Esophagus squamous epithelium (tissue), 5 donors: ENCODE measurements around the gene PADI3. TPM values are rescaled to one million over a fixed set of nuclear protein-coding genes. Genes with fewer than 3 reads are reported as not detected.

ENCODE experiments used
- DNase-seq: peaks from one replicate; lab custom pipeline; 2025; lab: John Stamatoyannopoulos, UW
- H3K27ac ChIP-seq, 4 donors: fragments of 200-600 bp; sonication (generic); one replicate each; pipeline ENCODE4 v1.5.1; 2016 to 2019; ENCODE audit warnings: mild to moderate bottlenecking in 1 of 4
- H3K27me3 ChIP-seq, 4 donors: fragments of 200-600 bp; sonication (generic); 1 replicate in 3 of 4; 2 replicates in 1 of 4; pipeline versions ENCODE4 v1.5.1 to v1.6.0; 2017 to 2021; ENCODE audit warnings: antibody characterized with exemption in 1 of 4
- H3K36me3 ChIP-seq, 3 donors: fragments of 200-600 bp; sonication (generic); one replicate each; pipeline ENCODE4 v1.5.1; 2016 to 2019
- H3K4me1 ChIP-seq, 3 donors: fragments of 200-600 bp; sonication (generic); one replicate each; pipeline ENCODE4 v1.5.1; 2017 to 2019
- H3K4me3 ChIP-seq, 4 donors: fragments of 200-600 bp; sonication (generic); 1 replicate in 3 of 4; 2 replicates in 1 of 4; pipeline ENCODE4 v1.5.1; 2016 to 2019; ENCODE audit warnings: mild to moderate bottlenecking in 2 of 4, moderate library complexity in 1 of 4
- H3K9me3 ChIP-seq, 3 donors: fragments of 200-600 bp; sonication (generic); one replicate each; pipeline ENCODE4 v1.5.1; 2016 to 2019
- CTCF ChIP-seq, 6 experiments: fragments of 450-650 bp in 4 of 6; fragments of 200-600 bp in 2 of 6; sonication (generic) in 2 of 6; IDR thresholded peaks; one replicate each; pipeline ENCODE4 v1.5.1; 2016 to 2019; ENCODE audit warnings: antibody characterized with exemption in 6 of 6, mild to moderate bottlenecking in 4 of 6, moderate library complexity in 4 of 6
- POLR2A ChIP-seq, 4 donors: fragments of 450-650 bp; IDR thresholded peaks; one replicate each; pipeline ENCODE4 v1.6.1; 2017; ENCODE audit warnings: antibody characterized with exemption in 4 of 4, mild to moderate bottlenecking in 4 of 4, moderate library complexity in 3 of 4
- WGBS, 2 donors: methylation state at CpG; one replicate each; pipeline ENCODE4 v1.1.5; 2018; 5-methylcytosine and 5-hydroxymethylcytosine counted together
- intact Hi-C: fragments of 100-400 bp; cut with DNase I; formaldehyde crosslinking; loops from one replicate; pipeline ENCODE4 v1.15.0; 2022
- total RNA-seq, 4 donors: library from RNA; depleted of rRNA; stranded (reverse); fragments of >200 nt; gene quantifications; one replicate each; pipeline ENCODE4 v1.1.0, GENCODE V29; 2016
- donor health status: DM: yes; HTN: yes; CAD: no.

The PADI3 gene
- total RNA-seq, 4 donors from 2014 or later: 0.64 to 9.9 (median 2.3) TPM

- no peak for DNase-seq
- no peaks in the 10 kb centered on the region for H3K36me3 ChIP-seq
- intact Hi-C loops: no loop called here
- no peak for TF ChIP-seq POLR2A (IDR thresholded peaks at IDR 0.05)
- no peak for TF ChIP-seq CTCF (IDR thresholded peaks at IDR 0.05)
- peaks cover 7 to 69% (median 11%) of the 10 kb centered on the region in 3 donors for H3K4me1 ChIP-seq
- no peak overlapping the region for H3K4me3 ChIP-seq
- H3K27me3 ChIP-seq: peaks cover 0 to 34% (median 0%) of the 10 kb centered on the region in 4 donors
- H3K27ac ChIP-seq: peak overlapping the region in 3 of 4 donors; percentile 13 to 57 (median 34)
- H3K9me3 ChIP-seq: no peaks in the 10 kb centered on the region
- 26 to 45% methylated on average over 7 of the region's 7 CpGs for whole genome bisulfite sequencing, 2 donors
Observed at GRCh38 chr1:17292299-17293160, 43.6 kb downstream of the PADI3 start.

- no peaks in the 10 kb centered on the region for H3K36me3 ChIP-seq
- H3K4me3 ChIP-seq: no peak overlapping the region
- H3K27me3 ChIP-seq: peaks cover 0 to 22% (median 0%) of the 10 kb centered on the region in 4 donors
- no peak overlapping the region for H3K27ac ChIP-seq
- DNase-seq: no peak
- TF ChIP-seq POLR2A (IDR thresholded peaks at IDR 0.05) (no peak), CTCF (IDR thresholded peaks at IDR 0.05) (no peak)
- WGBS, 2 donors: 59 to 72% methylated on average over 10 to 13 of the region's 14 CpGs
- intact Hi-C loops: no loop called here
- H3K4me1 ChIP-seq: peaks cover 5 to 70% (median 8%) of the 10 kb centered on the region in 3 donors
- H3K9me3 ChIP-seq: no peaks in the 10 kb centered on the region
Observed at GRCh38 chr1:17293681-17294425, 45.0 kb downstream of the PADI3 start.

- no peak for TF ChIP-seq CTCF (IDR thresholded peaks at IDR 0.05)
- no peak for TF ChIP-seq POLR2A (IDR thresholded peaks at IDR 0.05)
- Histone ChIP-seq H3K4me3 (no peak overlapping the region), H3K27ac (no peak overlapping the region), H3K27me3 (peaks cover 0 to 13% (median 0%) of the 10 kb centered on the region in 4 donors), H3K4me1 (peaks cover 0 to 70% (median 5%) of the 10 kb centered on the region in 3 donors), H3K36me3 (no peaks in the 10 kb centered on the region), H3K9me3 (no peaks in the 10 kb centered on the region)
- 39 to 48% methylated on average over 4 of the region's 4 CpGs for WGBS, 2 donors
- DNase-seq: no peak
- intact Hi-C loops: no loop called here
Observed at GRCh38 chr1:17295292-17295691, 46.4 kb downstream of the PADI3 start.

- Histone ChIP-seq H3K4me3 (no peak overlapping the region), H3K27me3 (peaks cover 0 to 12% (median 0%) of the 10 kb centered on the region in 4 donors), H3K4me1 (peaks cover 0 to 62% (median 5%) of the 10 kb centered on the region in 3 donors), H3K9me3 (no peaks in the 10 kb centered on the region), H3K36me3 (no peaks in the 10 kb centered on the region), H3K27ac (no peak overlapping the region)
- no peak for DNase-seq
- no peak for TF ChIP-seq CTCF (IDR thresholded peaks at IDR 0.05)
- no peak for TF ChIP-seq POLR2A (IDR thresholded peaks at IDR 0.05)
- 59 to 67% methylated on average over 5 of the region's 5 CpGs for WGBS, 2 donors
- intact Hi-C loops: no loop called here
Observed at GRCh38 chr1:17296086-17296485, 47.2 kb downstream of the PADI3 start.
